VCaP (cell line): ENCODE measurements around the gene CMTM5.

Experiments
- H3K27ac ChIP-seq: fragments of 450-650 bp; 2 replicates; pipeline ENCODE4 v1.5.1; 2017
- CTCF ChIP-seq: fragments of 450-650 bp; conservative IDR thresholded peaks from 2 replicates; pipeline ENCODE4 v1.5.1; 2017; ENCODE audit warnings: mild to moderate bottlenecking, moderate library complexity

The CMTM5 gene

GRCh38 chr14:23409475-23409874, 32.6 kb downstream of the CMTM5 start:
- no peak for TF ChIP-seq CTCF
- H3K27ac ChIP-seq: no peak overlapping the region

- TF ChIP-seq CTCF: no peak
- H3K27ac ChIP-seq: no peak overlapping the region
Measured at GRCh38 chr14:23409966-23410635, 33.3 kb downstream of the CMTM5 start.

- no peak for TF ChIP-seq CTCF
- H3K27ac ChIP-seq: no peak overlapping the region
Measured at GRCh38 chr14:23411563-23412525, 35.0 kb downstream of the CMTM5 start.

GRCh38 chr14:23413681-23414080, 36.8 kb downstream of the CMTM5 start:
- no peak for TF ChIP-seq CTCF
- H3K27ac ChIP-seq: no peak overlapping the region

GRCh38 chr14:23414254-23414653, 37.4 kb downstream of the CMTM5 start:
- TF ChIP-seq CTCF: no peak

GRCh38 chr14:23414906-23415820, 38.3 kb downstream of the CMTM5 start:
- no peak for TF ChIP-seq CTCF
- no peak overlapping the region for H3K27ac ChIP-seq

More at GRCh38 chr14:23414254-23414653, 37.4 kb downstream of the CMTM5 start:
- no peak overlapping the region for H3K27ac ChIP-seq
